Calu3 (cell line): ENCODE data around the gene LUZP2. TPM values are rescaled to one million over a fixed set of nuclear protein-coding genes. Genes with fewer than 3 reads are reported as not detected.
A peak's percentile ranks its signal among the peaks of the same experiment; 100 is the strongest.

ENCODE experiments used
- BruUV-seq: library from RNA; stranded (reverse); fragments of 400-500 nt; replicated peaks from 2 replicates; lab custom pipeline; 2021; lab: Mats Ljungman, UMichigan
- CTCF ChIA-PET: fragments of 300-600 bp; sonication (Branson Sonifier 250); formaldehyde crosslinking; loops from one replicate; lab custom pipeline; 2022; ENCODE audit warnings: antibody characterized with exemption; lab: Charles Lee
- DNase-seq: peaks from one replicate; pipeline ENCODE4 v3.0.0; 2022
- H3K27ac Mint-ChIP-seq: one replicate; pipeline ENCODE4 v1.8.0; 2022; ENCODE audit warnings: mixed read lengths; ENCODE audit not compliant: unreplicated experiment
- H3K27me3 Mint-ChIP-seq: one replicate; pipeline ENCODE4 v1.8.0; 2022; ENCODE audit warnings: mixed read lengths; ENCODE audit not compliant: unreplicated experiment
- H3K36me3 Mint-ChIP-seq: one replicate; pipeline ENCODE4 v1.8.0; 2022; ENCODE audit warnings: mild to moderate bottlenecking, moderate library complexity, mixed read lengths; ENCODE audit not compliant: insufficient read depth, unreplicated experiment
- H3K4me1 Mint-ChIP-seq: one replicate; pipeline ENCODE4 v1.8.0; 2022; ENCODE audit warnings: mild to moderate bottlenecking, low read depth, mixed read lengths; ENCODE audit not compliant: unreplicated experiment
- H3K4me3 Mint-ChIP-seq: one replicate; pipeline ENCODE4 v1.8.0; 2022; ENCODE audit warnings: mild to moderate bottlenecking, low read depth, moderate library complexity, mixed read lengths; ENCODE audit not compliant: unreplicated experiment
- H3K9me3 Mint-ChIP-seq: one replicate; pipeline ENCODE4 v1.8.0; 2022; ENCODE audit warnings: low read depth, mixed read lengths; ENCODE audit not compliant: unreplicated experiment
- CTCF ChIP-seq: fragments of 200-600 bp; IDR thresholded peaks from one replicate; pipeline ENCODE4 v1.8.0; 2022; ENCODE audit warnings: antibody characterized with exemption; ENCODE audit not compliant: unreplicated experiment
- intact Hi-C: fragments of 100-400 bp; cut with micrococcal nuclease; formaldehyde crosslinking; loops from one replicate; pipeline ENCODE4 v1.10.0; 2022; ENCODE audit not compliant: unreplicated experiment
- total RNA-seq: library from RNA; stranded (reverse); gene quantifications from 2 replicates; pipeline ENCODE4 v1.2.3, GENCODE V29; 2022

The LUZP2 gene
- total RNA-seq, 1 experiment from 2014 or later, result 0.73 TPM

- Mint-ChIP-seq H3K4me1 (peaks cover under 1% of the 10 kb centered on the region), H3K9me3 (no peaks in the 10 kb centered on the region), H3K27me3 (no peaks in the 10 kb centered on the region), H3K27ac (no peak overlapping the region), H3K36me3 (no peaks in the 10 kb centered on the region), H3K4me3 (no peak overlapping the region)
- CTCF ChIA-PET, result no interaction called here
- intact Hi-C loops, result no loop called here
- no peak for TF ChIP-seq CTCF
- BruUV-seq, result no TSS peak
- no peak for DNase-seq
Observed at GRCh38 chr11:24628224-24628776, 131.4 kb downstream of the LUZP2 start.

- no peak overlapping the region for H3K27ac Mint-ChIP-seq
- no peak for TF ChIP-seq CTCF
- H3K4me1 Mint-ChIP-seq, result peaks cover 24% of the 10 kb centered on the region
- BruUV-seq, result no TSS peak
- CTCF ChIA-PET, result interaction anchor here (0.7 kb wide), 1 partner anchor 381 kb away, joined by 3 read pairs; no protein-coding TSS in a partner anchor
- no peak for DNase-seq
- intact Hi-C loops, result no loop called here
- H3K9me3 Mint-ChIP-seq, result no peaks in the 10 kb centered on the region
- no peak overlapping the region for H3K4me3 Mint-ChIP-seq
- no peaks in the 10 kb centered on the region for H3K36me3 Mint-ChIP-seq
- H3K27me3 Mint-ChIP-seq, result no peaks in the 10 kb centered on the region
Observed at GRCh38 chr11:24634606-24635160, 137.8 kb downstream of the LUZP2 start.

DNA sequence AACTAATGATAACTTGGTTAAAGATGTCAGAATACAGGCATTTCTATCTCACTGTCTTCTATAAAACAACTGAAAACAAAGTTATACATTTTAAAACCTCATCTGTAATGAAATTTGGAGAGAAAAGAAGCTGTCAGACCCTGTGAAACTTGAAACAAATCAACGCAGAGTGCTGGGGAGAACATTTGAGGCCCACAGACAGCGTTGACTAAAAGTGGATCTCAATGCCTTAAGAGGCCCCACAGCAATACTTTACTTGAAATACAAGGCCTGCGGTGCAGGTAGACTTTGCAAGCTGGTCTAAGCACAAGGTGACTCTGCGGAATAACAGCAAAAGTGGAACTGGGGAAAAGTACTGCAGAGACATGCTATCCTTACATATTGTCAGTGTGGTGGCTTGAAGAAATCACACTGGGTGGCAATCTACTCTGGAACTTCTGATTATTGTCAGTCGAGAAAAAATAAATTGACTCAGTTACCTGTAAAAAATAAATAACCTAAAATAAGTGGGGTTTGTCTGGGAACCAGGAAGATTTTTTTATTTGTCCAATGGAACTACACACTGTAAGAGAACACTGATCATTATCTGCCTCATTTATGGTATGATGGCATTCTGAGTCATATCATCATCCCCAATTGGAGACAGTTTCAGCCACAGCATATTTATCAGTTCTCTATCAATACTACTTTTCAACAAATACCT, 138.9 kb downstream of the LUZP2 start:
- CTCF ChIA-PET, result no interaction called here
- Mint-ChIP-seq H3K9me3 (no peaks in the 10 kb centered on the region), H3K27ac (peak overlapping the region; percentile 40), H3K4me1 (peaks cover 24% of the 10 kb centered on the region), H3K4me3 (no peak overlapping the region), H3K27me3 (no peaks in the 10 kb centered on the region), H3K36me3 (no peaks in the 10 kb centered on the region)
- TF ChIP-seq CTCF, result no peak
- no peak for DNase-seq
- no TSS peak for BruUV-seq
- intact Hi-C loops, result no loop called here

DNA sequence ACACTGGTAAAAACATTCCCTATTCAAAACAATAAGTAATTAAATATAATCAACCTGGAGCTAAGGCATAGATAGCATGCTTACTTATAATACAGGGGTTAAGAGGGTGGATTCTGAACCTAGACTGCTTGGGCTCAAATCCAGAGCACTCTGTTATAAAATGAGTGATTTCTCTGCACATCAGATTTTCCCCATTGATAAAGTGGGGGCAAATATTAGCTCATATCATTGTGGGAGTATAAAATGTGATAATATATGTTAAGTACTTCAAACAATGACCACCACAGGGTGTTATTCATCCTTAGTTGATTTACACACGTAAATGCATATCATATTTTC, 139.4 kb downstream of the LUZP2 start:
- intact Hi-C loops, result no loop called here
- no peaks in the 10 kb centered on the region for H3K27me3 Mint-ChIP-seq
- CTCF ChIA-PET, result interaction anchor here (0.5 kb wide), 1 partner anchor 11 kb away, joined by 3 read pairs; no protein-coding TSS in a partner anchor
- peak overlapping the region; percentile 40 for H3K27ac Mint-ChIP-seq
- H3K4me3 Mint-ChIP-seq, result no peak overlapping the region
- H3K36me3 Mint-ChIP-seq, result no peaks in the 10 kb centered on the region
- BruUV-seq, result no TSS peak
- no peaks in the 10 kb centered on the region for H3K9me3 Mint-ChIP-seq
- peaks cover 24% of the 10 kb centered on the region for H3K4me1 Mint-ChIP-seq
- DNase-seq, result no peak
- TF ChIP-seq CTCF, result no peak
